ENCODE data around the gene CDH13.

DNA sequence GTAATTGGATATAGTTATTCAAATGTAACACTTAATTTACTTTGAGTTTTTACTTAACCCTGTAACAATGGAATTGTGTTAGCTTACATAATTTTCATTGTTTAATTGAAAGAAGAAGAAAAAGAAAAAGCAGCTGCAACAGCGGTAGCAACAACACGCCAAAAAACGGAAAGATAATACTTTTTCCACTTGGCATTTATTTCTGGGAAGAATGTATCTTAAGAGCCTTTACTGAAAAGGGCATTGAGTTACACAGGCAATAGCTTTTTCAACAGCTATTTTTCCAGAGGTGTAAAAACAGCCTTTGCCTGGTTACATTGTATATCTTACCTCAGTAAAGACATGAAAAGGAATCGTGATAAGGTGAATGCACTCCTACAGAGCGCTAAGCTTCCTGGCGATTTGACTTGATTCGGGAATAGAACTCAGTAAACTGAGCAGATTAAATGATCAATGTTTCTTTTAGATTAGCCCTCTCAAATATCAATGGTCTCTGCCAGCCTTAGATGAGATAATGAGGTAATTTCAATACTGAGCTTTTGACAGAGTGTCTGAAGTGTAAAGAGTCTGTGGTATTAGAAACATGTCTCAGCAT lies 311.3 kb downstream of the CDH13 start:
- TF ChIP-seq, protein P1, sequence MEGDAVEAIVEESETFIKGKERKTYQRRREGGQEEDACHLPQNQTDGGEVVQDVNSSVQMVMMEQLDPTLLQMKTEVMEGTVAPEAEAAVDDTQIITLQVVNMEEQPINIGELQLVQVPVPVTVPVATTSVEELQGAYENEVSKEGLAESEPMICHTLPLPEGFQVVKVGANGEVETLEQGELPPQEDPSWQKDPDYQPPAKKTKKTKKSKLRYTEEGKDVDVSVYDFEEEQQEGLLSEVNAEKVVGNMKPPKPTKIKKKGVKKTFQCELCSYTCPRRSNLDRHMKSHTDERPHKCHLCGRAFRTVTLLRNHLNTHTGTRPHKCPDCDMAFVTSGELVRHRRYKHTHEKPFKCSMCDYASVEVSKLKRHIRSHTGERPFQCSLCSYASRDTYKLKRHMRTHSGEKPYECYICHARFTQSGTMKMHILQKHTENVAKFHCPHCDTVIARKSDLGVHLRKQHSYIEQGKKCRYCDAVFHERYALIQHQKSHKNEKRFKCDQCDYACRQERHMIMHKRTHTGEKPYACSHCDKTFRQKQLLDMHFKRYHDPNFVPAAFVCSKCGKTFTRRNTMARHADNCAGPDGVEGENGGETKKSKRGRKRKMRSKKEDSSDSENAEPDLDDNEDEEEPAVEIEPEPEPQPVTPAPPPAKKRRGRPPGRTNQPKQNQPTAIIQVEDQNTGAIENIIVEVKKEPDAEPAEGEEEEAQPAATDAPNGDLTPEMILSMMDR (IDR thresholded peaks at IDR 0.05; ENCODE audit: extremely low read depth in 1 of 2, insufficient read depth in 1 of 2, low read depth in 1 of 2, low read length in 2 of 2): no peak
- TF ChIP-seq JUN (IDR thresholded peaks at IDR 0.05; ENCODE audit: borderline replicate concordance, insufficient read depth, insufficient read length, low read depth): no peak
- no peak for TF ChIP-seq POLR2AphosphoS5 (IDR thresholded peaks at IDR 0.05; ENCODE audit: insufficient read depth, low read depth, low read length)
- no peak for TF ChIP-seq POLR2A (IDR thresholded peaks at IDR 0.05; ENCODE audit: low read depth, low read length)
- no peak for TF ChIP-seq MYC (IDR thresholded peaks at IDR 0.05; ENCODE audit: low read depth, low read length)
- no peak for TF ChIP-seq EZH2 (IDR thresholded peaks at IDR 0.05; ENCODE audit: borderline replicate concordance, low read depth, low read length, severe bottlenecking)
- TF ChIP-seq, protein P2, sequence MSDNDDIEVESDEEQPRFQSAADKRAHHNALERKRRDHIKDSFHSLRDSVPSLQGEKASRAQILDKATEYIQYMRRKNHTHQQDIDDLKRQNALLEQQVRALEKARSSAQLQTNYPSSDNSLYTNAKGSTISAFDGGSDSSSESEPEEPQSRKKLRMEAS (IDR thresholded peaks at IDR 0.05; ENCODE audit: insufficient read depth, insufficient read length): no peak
- TF ChIP-seq FOS (IDR thresholded peaks at IDR 0.05; ENCODE audit: borderline replicate concordance, insufficient read depth, low read length): no peak
- no peak for TF ChIP-seq GATA2 (IDR thresholded peaks at IDR 0.05; ENCODE audit: insufficient read depth, insufficient read length, low read depth, low read length)

All from endothelial cell of umbilical vein (primary cell).